ENCODE results near the gene CPT1A.
A peak's percentile ranks its signal among the peaks of the same experiment; 100 is the strongest.

Gene CPT1A

GRCh38 chr11:68763926-68764657 is 77.6 kb downstream of the CPT1A start:
- Mint-ChIP-seq H3K27ac (peak overlapping the region in 1 of 2 donors; percentile 57), H3K4me3 (no peak overlapping the region)

GRCh38 chr11:68763181-68763721 is 78.5 kb downstream of the CPT1A start:
- Mint-ChIP-seq H3K27ac (peak overlapping the region in 1 of 2 donors; percentile 57), H3K4me1 (ENCODE audit: low read depth in 2 of 2) (peaks cover 1 to 3% of the 10 kb centered on the region in 2 donors), H3K9me3 (no peaks in the 10 kb centered on the region), H3K27me3 (no peaks in the 10 kb centered on the region), H3K36me3 (ENCODE audit: insufficient read depth) (peaks cover 48% of the 10 kb centered on the region), H3K4me3 (no peak overlapping the region)
- ATAC-seq (replicated peaks): no peak
- no peak for DNase-seq

More at GRCh38 chr11:68763926-68764657, 77.6 kb downstream of the CPT1A start:
- DNase-seq (no peak), ATAC-seq (replicated peaks) (no peak)
- Mint-ChIP-seq H3K4me1 (ENCODE audit: low read depth in 2 of 2) (peaks cover 1 to 3% of the 10 kb centered on the region in 2 donors), H3K36me3 (ENCODE audit: insufficient read depth) (peaks cover 48% of the 10 kb centered on the region), H3K9me3 (no peaks in the 10 kb centered on the region), H3K27me3 (no peaks in the 10 kb centered on the region)

- Mint-ChIP-seq H3K27me3 (no peaks in the 10 kb centered on the region), H3K27ac (no peak overlapping the region), H3K36me3 (ENCODE audit: insufficient read depth) (peaks cover 48% of the 10 kb centered on the region), H3K4me1 (ENCODE audit: low read depth in 2 of 2) (peaks cover 1 to 3% of the 10 kb centered on the region in 2 donors), H3K9me3 (no peaks in the 10 kb centered on the region), H3K4me3 (no peak overlapping the region)
- DNase-seq (no peak), ATAC-seq (replicated peaks) (no peak)
Measured at GRCh38 chr11:68762481-68762880, 79.2 kb downstream of the CPT1A start.

- no peaks in the 10 kb centered on the region for H3K9me3 Mint-ChIP-seq
- H3K4me3 Mint-ChIP-seq: no peak overlapping the region
- ATAC-seq (replicated peaks) (no peak), DNase-seq (no peak)
- H3K36me3 Mint-ChIP-seq (ENCODE audit: insufficient read depth): peaks cover 54% of the 10 kb centered on the region
- H3K27ac Mint-ChIP-seq: no peak overlapping the region
- H3K4me1 Mint-ChIP-seq (ENCODE audit: low read depth in 2 of 2): peaks cover 1 to 3% of the 10 kb centered on the region in 2 donors
- no peaks in the 10 kb centered on the region for H3K27me3 Mint-ChIP-seq
Measured at GRCh38 chr11:68761801-68762200, 79.9 kb downstream of the CPT1A start.

GRCh38 chr11:68759991-68760390 is 81.7 kb downstream of the CPT1A start:
- H3K4me1 Mint-ChIP-seq (ENCODE audit: low read depth in 2 of 2): peaks cover 0 to 1% of the 10 kb centered on the region in 2 donors
- DNase-seq (no peak), ATAC-seq (replicated peaks) (no peak)
- H3K4me3 Mint-ChIP-seq: no peak overlapping the region
- H3K27me3 Mint-ChIP-seq: no peaks in the 10 kb centered on the region
- H3K36me3 Mint-ChIP-seq (ENCODE audit: insufficient read depth): peaks cover 57% of the 10 kb centered on the region
- H3K9me3 Mint-ChIP-seq: no peaks in the 10 kb centered on the region
- H3K27ac Mint-ChIP-seq: no peak overlapping the region

GRCh38 chr11:68757711-68758110 is 84.0 kb downstream of the CPT1A start:
- Mint-ChIP-seq H3K4me3 (no peak overlapping the region), H3K4me1 (ENCODE audit: low read depth in 2 of 2) (peaks cover 0 to 2% of the 10 kb centered on the region in 2 donors), H3K27ac (no peak overlapping the region), H3K36me3 (ENCODE audit: insufficient read depth) (peaks cover 52% of the 10 kb centered on the region), H3K27me3 (no peaks in the 10 kb centered on the region), H3K9me3 (no peaks in the 10 kb centered on the region)
- no peak for DNase-seq
- ATAC-seq (replicated peaks): no peak

- H3K9me3 Mint-ChIP-seq: no peaks in the 10 kb centered on the region
- ATAC-seq (replicated peaks) (no peak), DNase-seq (no peak)
- H3K27ac Mint-ChIP-seq: no peak overlapping the region
- H3K4me3 Mint-ChIP-seq: no peak overlapping the region
- peaks cover 3 to 5% of the 10 kb centered on the region in 2 donors for H3K4me1 Mint-ChIP-seq (ENCODE audit: low read depth in 2 of 2)
- no peaks in the 10 kb centered on the region for H3K27me3 Mint-ChIP-seq
- H3K36me3 Mint-ChIP-seq (ENCODE audit: insufficient read depth): peaks cover 46% of the 10 kb centered on the region
Measured at GRCh38 chr11:68756171-68756766, 85.4 kb downstream of the CPT1A start.

- peak overlapping the region in 1 of 2 donors; percentile 3 for H3K4me3 Mint-ChIP-seq
- H3K4me1 Mint-ChIP-seq (ENCODE audit: low read depth in 2 of 2): peaks cover 3 to 9% of the 10 kb centered on the region in 2 donors
- no peak for DNase-seq
- peaks cover 24% of the 10 kb centered on the region for H3K36me3 Mint-ChIP-seq (ENCODE audit: insufficient read depth)
- no peaks in the 10 kb centered on the region for H3K9me3 Mint-ChIP-seq
- no peaks in the 10 kb centered on the region for H3K27me3 Mint-ChIP-seq
- ATAC-seq (replicated peaks): no peak
- H3K27ac Mint-ChIP-seq: no peak overlapping the region
Measured at GRCh38 chr11:68753300-68753699, 88.4 kb downstream of the CPT1A start.

- Mint-ChIP-seq H3K9me3 (no peaks in the 10 kb centered on the region), H3K4me1 (ENCODE audit: low read depth in 2 of 2) (peaks cover 3 to 9% of the 10 kb centered on the region in 2 donors), H3K4me3 (peak within 1 kb of the TSS; percentile 82 to 85), H3K36me3 (ENCODE audit: insufficient read depth) (peaks cover 6% of the 10 kb centered on the region), H3K27ac (peak within 1 kb of the TSS in 1 of 2 donors; percentile 80), H3K27me3 (no peaks in the 10 kb centered on the region)
- ATAC-seq (replicated peaks) (peak; percentile 88), DNase-seq (peak; percentile 87 to 90 (median 88))
Measured at GRCh38 chr11:68751331-68751856, 90.3 kb downstream of the CPT1A start, which contains the start of gene TESMIN. TESMIN (minus strand) TSS chr11:68751520; CDS start chr11:68750660, 860 bp downstream.

- ATAC-seq (replicated peaks): no peak
- DNase-seq: no peak
- Mint-ChIP-seq H3K4me3 (no peak overlapping the region), H3K27me3 (no peaks in the 10 kb centered on the region), H3K4me1 (ENCODE audit: low read depth in 2 of 2) (peaks cover 3 to 9% of the 10 kb centered on the region in 2 donors), H3K36me3 (ENCODE audit: insufficient read depth) (peaks cover 4% of the 10 kb centered on the region), H3K27ac (no peak overlapping the region), H3K9me3 (no peaks in the 10 kb centered on the region)
Measured at GRCh38 chr11:68751004-68751325, 90.8 kb downstream of the CPT1A start.

GRCh38 chr11:68750195-68751003 is 91.3 kb downstream of the CPT1A start:
- peak in 2 of 3 experiments; percentile 2 to 11 for DNase-seq
- Mint-ChIP-seq H3K4me3 (peak overlapping the region; percentile 61 to 69), H3K4me1 (ENCODE audit: low read depth in 2 of 2) (peaks cover 3 to 9% of the 10 kb centered on the region in 2 donors), H3K9me3 (no peaks in the 10 kb centered on the region), H3K27ac (peak overlapping the region; percentile 11 to 50), H3K36me3 (ENCODE audit: insufficient read depth) (peaks cover 4% of the 10 kb centered on the region), H3K27me3 (no peaks in the 10 kb centered on the region)
- peak; percentile 24 for ATAC-seq (replicated peaks)

GRCh38 chr11:68749229-68750123 is 92.2 kb downstream of the CPT1A start:
- H3K27me3 Mint-ChIP-seq: no peaks in the 10 kb centered on the region
- ATAC-seq (replicated peaks) (no peak), DNase-seq (no peak)
- peak overlapping the region; percentile 61 to 69 for H3K4me3 Mint-ChIP-seq
- H3K4me1 Mint-ChIP-seq (ENCODE audit: low read depth in 2 of 2): peaks cover 3 to 9% of the 10 kb centered on the region in 2 donors
- H3K27ac Mint-ChIP-seq: peak overlapping the region; percentile 11 to 50
- no peaks in the 10 kb centered on the region for H3K9me3 Mint-ChIP-seq
- H3K36me3 Mint-ChIP-seq (ENCODE audit: insufficient read depth): peaks cover 4% of the 10 kb centered on the region
